Tibial nerve (tissue), 4 donors: ENCODE data around the gene ACLY. TPM values are rescaled to one million over a fixed set of nuclear protein-coding genes. Genes with fewer than 3 reads are reported as not detected.
A peak's percentile ranks its signal among the peaks of the same experiment; 100 is the strongest.

Experiments used
- DNase-seq, 2 donors: peaks; one replicate each; pipeline ENCODE4 v3.0.0-alpha.2; 2019; ENCODE audit warnings: low spot score in 2 of 2
- H3K27ac ChIP-seq, 4 donors: fragments of 200-600 bp; sonication (generic) in 3 of 4; one replicate each; pipeline ENCODE4 v1.5.1; 2017 to 2019; ENCODE audit warnings: mild to moderate bottlenecking in 1 of 4
- H3K27me3 ChIP-seq, 2 donors: fragments of 200-600 bp; sonication (generic) in 1 of 2; one replicate each; pipeline versions ENCODE4 v1.5.1 to v1.6.0; 2017 to 2019
- H3K36me3 ChIP-seq, 3 donors: fragments of 200-600 bp; sonication (generic); one replicate each; pipeline ENCODE4 v1.5.1; 2018 to 2019
- H3K4me1 ChIP-seq, 4 donors: fragments of 200-600 bp; sonication (generic) in 3 of 4; one replicate each; pipeline ENCODE4 v1.5.1; 2017 to 2019
- H3K4me3 ChIP-seq, 4 donors: fragments of 200-600 bp; sonication (generic) in 3 of 4; one replicate each; pipeline ENCODE4 v1.5.1; 2017 to 2019; ENCODE audit warnings: mild to moderate bottlenecking in 1 of 4, moderate library complexity in 1 of 4
- H3K9me3 ChIP-seq, 4 donors: fragments of 200-600 bp; sonication (generic) in 3 of 4; one replicate each; pipeline ENCODE4 v1.5.1; 2017 to 2019
- EP300 ChIP-seq, 2 donors: sonication (generic); formaldehyde crosslinking; IDR thresholded peaks; one replicate each; pipeline ENCODE4 v1.6.1; 2017; ENCODE audit warnings: antibody characterized with exemption in 2 of 2, mild to moderate bottlenecking in 1 of 2
- POLR2A ChIP-seq, 2 donors: fragments of 450-650 bp; IDR thresholded peaks; one replicate each; pipeline ENCODE4 v1.6.1; 2017; ENCODE audit warnings: antibody characterized with exemption in 2 of 2, mild to moderate bottlenecking in 2 of 2, moderate library complexity in 2 of 2
- WGBS, 2 donors: methylation state at CpG; one replicate each; pipeline ENCODE4 v1.1.5; 2018; 5-methylcytosine and 5-hydroxymethylcytosine counted together
- total RNA-seq, 4 donors: library from RNA; depleted of rRNA; stranded (reverse); fragments of >200 nt; gene quantifications; one replicate each; pipeline ENCODE4 v1.1.0, GENCODE V29; 2016
- TF ChIP-seq, protein P1 (sequence below), 5 experiments: fragments of 200-600 bp in 3 of 5; fragments of 450-650 bp in 2 of 5; sonication (generic) in 3 of 5; IDR thresholded peaks; one replicate each; pipeline ENCODE4 v1.5.1; 2016 to 2019; ENCODE audit warnings: antibody characterized with exemption in 5 of 5, mild to moderate bottlenecking in 3 of 5, moderate library complexity in 2 of 5

The ACLY gene
- 100 to 1,000 TPM in 1 of 4 donors, 10 to 100 TPM in 3; 62.8 to 102 (median 72.6) TPM for total RNA-seq

DNA sequence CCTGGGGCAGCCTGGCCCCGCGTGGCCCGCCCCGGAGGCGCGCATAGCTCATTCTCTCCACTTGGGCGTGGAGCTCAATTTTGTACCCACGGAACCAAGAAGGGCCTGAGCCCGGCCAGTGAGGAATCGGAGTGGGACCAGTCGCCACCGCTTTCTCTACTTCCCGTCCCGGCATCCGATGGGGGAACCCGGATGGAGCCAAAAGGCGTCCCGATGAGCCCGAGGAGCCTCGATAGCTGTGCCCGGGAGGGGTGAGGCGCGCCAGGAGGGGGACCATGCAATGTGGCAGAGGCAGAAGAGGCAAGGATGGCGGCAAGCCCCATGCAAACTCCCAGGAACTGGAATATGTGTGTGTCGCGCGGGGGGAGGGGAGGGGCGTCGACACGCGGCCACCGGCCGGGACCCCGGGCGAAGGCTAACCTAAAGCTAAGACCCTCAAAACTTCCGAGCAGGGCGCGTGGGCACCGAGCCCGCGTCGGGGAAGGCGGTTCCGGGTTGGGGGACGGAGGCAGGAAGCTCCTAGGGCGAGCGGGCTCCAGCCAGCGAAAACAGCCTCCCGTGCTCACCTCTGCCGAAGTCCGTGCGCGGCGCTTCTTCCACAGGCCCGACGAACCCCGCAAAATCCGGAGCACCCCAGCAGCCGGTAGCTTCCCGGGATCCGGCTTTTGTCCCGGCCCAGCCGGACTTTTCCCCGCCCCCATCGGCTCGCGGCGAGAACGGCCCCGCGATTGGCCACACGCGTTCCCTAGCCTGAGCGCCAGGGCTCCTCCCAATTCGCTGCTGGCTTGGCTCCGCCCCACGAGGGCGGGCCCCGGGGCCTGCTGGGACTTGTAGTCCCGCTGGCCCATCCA, at the start of gene ACLY:
TSS of gene ACLY (minus strand) at position 638 of the 851 bp plus-strand sequence. CDS start 5,078 bp downstream, outside the sequence.
- H3K27ac ChIP-seq, result peak within 1 kb of the TSS; percentile 65 to 91 (median 91)
- peak within 1 kb of the TSS; percentile 64 to 96 (median 75) for H3K4me3 ChIP-seq
- no peaks in the 10 kb centered on the region for H3K9me3 ChIP-seq
- 1 to 2% methylated on average over 42 to 64 of the region's 80 CpGs for WGBS, 2 donors
- peak; percentile 70 to 79 for TF ChIP-seq EP300 (IDR thresholded peaks at IDR 0.05)
- TF ChIP-seq, protein P1, sequence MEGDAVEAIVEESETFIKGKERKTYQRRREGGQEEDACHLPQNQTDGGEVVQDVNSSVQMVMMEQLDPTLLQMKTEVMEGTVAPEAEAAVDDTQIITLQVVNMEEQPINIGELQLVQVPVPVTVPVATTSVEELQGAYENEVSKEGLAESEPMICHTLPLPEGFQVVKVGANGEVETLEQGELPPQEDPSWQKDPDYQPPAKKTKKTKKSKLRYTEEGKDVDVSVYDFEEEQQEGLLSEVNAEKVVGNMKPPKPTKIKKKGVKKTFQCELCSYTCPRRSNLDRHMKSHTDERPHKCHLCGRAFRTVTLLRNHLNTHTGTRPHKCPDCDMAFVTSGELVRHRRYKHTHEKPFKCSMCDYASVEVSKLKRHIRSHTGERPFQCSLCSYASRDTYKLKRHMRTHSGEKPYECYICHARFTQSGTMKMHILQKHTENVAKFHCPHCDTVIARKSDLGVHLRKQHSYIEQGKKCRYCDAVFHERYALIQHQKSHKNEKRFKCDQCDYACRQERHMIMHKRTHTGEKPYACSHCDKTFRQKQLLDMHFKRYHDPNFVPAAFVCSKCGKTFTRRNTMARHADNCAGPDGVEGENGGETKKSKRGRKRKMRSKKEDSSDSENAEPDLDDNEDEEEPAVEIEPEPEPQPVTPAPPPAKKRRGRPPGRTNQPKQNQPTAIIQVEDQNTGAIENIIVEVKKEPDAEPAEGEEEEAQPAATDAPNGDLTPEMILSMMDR (IDR thresholded peaks at IDR 0.05), result peak in 1 of 5 experiments; percentile 33
- peak; percentile 70 to 93 for TF ChIP-seq POLR2A (IDR thresholded peaks at IDR 0.05)
- H3K36me3 ChIP-seq, result peaks cover 0 to 3% (median 0%) of the 10 kb centered on the region in 3 donors
- no peaks in the 10 kb centered on the region for H3K27me3 ChIP-seq
- peak; percentile 93 to 94 for DNase-seq
- H3K4me1 ChIP-seq, result peaks cover 0 to 54% (median 31%) of the 10 kb centered on the region in 4 donors

DNA sequence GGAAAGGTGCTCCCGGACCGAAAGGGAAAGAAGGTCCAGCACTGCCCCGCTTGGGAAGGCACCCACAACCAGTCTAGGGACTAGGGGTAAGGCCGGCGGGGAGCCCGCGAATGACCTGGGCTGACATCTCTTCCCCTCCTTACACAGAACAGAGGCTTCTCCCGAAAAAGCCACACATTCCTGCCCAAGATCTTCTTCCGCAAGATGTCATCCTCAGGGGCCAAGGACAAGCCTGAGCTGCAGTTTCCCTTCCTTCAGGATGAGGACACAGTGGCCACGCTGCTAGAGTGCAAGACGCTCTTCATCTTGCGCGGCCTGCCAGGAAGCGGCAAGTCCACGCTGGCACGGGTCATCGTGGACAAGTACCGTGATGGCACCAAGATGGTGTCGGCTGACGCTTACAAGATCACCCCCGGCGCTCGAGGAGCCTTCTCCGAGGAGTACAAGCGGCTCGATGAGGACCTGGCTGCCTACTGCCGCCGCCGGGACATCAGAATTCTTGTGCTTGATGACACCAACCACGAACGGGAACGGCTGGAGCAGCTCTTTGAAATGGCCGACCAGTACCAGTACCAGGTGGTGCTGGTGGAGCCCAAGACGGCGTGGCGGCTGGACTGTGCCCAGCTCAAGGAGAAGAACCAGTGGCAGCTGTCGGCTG, 49.3 kb upstream of the ACLY start:
- Histone ChIP-seq H3K27me3 (no peaks in the 10 kb centered on the region), H3K4me1 (peaks cover 0 to 75% (median 39%) of the 10 kb centered on the region in 4 donors), H3K4me3 (peak overlapping the region; percentile 76 to 99 (median 90)), H3K36me3 (peaks cover 0 to 49% (median 4%) of the 10 kb centered on the region in 3 donors), H3K9me3 (no peaks in the 10 kb centered on the region), H3K27ac (peak overlapping the region; percentile 87 to 97 (median 92))
- WGBS, 2 donors, result 52 to 62% methylated on average over 32 to 36 of the region's 37 CpGs
- DNase-seq, result no peak
- TF ChIP-seq EP300 (IDR thresholded peaks at IDR 0.05), result no peak
- TF ChIP-seq POLR2A (IDR thresholded peaks at IDR 0.05), result no peak
- TF ChIP-seq, protein P1 (IDR thresholded peaks at IDR 0.05), result no peak

DNA sequence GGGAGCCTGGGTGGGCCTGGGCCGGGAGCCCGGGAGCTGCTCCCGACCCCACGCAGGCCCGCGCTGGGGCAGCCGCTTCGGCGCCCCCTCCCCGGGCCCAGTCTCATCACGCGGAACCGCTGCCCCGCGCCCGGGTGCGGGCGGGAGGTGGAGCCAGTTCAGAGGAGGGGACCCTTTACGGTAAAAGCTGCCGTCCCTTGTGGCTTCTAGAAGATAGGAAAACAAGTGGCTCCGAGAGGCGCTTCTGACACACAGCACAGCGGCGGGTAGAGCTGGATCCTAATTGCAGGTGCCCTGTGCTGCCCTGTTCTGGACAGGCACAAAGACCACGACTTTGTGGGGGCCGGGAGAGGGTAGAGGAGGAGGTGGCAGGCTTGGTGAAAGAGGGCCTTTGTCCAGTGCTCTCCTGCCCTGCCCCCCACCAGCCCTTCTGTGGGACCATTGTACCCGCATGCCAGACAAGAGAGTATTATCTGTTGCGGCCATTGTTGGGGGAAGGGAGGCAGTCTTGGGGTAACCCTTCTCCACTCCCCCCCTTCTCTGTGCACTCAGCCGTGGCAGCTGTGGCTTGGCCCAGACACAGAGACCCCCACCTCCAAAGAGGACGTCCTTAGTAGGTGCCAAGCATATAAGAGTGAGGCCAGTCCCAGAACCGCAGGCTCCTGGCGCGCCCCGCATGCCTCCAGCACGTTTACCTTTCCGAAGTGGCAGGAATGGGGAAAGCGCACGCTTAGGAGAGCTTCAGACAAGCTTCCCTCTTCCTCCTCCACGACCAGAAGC, 48.6 kb upstream of the ACLY start:
- peaks cover 0 to 74% (median 34%) of the 10 kb centered on the region in 4 donors for H3K4me1 ChIP-seq

DNA sequence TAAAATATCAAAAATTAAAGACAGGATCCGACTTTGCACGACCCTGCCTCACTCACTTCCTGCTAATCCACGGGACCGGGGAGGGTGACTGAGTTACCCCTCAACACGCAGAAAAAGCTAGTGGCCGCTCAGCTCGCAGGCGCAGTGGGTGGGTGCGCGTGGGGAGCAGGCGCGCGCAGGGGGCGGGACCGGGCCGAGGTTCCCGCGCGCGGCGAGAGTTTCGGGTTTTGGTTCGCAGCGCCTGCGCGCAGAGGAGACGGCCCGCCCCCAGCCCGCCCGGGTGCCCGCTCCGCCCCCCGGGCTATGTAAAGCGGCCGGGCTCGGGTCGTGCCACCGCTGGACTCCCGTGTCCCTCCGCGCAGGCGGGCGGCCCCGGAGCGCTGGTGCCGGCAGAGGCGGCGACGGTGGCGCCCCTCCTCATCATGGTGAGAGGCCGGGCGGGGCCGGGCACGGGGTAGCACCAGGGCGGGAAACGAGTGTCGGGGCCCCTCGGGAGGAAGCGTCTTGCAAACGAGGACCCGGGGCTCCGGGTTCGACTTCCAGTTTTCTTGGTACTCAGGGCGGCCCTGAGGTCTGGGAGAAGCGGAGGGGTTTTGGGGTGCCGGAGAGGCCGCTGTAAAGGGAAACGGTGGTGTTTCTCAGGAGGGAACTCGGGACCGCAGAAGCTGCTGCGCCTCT, 47.9 kb upstream of the ACLY start, which contains the start of gene CNP:
TSS of gene CNP (plus strand) at position 333 of the 678 bp plus-strand sequence. CDS start at position 423, 90 bp downstream.
- Histone ChIP-seq H3K36me3 (peaks cover 0 to 35% (median 0%) of the 10 kb centered on the region in 3 donors), H3K27me3 (no peaks in the 10 kb centered on the region), H3K4me1 (peaks cover 0 to 67% (median 27%) of the 10 kb centered on the region in 4 donors), H3K4me3 (peak within 1 kb of the TSS; percentile 76 to 99 (median 90)), H3K9me3 (no peaks in the 10 kb centered on the region), H3K27ac (peak within 1 kb of the TSS; percentile 87 to 97 (median 92))
- TF ChIP-seq POLR2A (IDR thresholded peaks at IDR 0.05), result peak; percentile 20 to 83
- TF ChIP-seq EP300 (IDR thresholded peaks at IDR 0.05), result peak in 1 of 2 donors; percentile 92
- TF ChIP-seq, protein P1 (IDR thresholded peaks at IDR 0.05), result peak in 2 of 5 experiments; percentile 7 to 23
- peak; percentile 83 to 85 for DNase-seq
- WGBS, 2 donors, result 0 to 1% methylated on average over 31 to 44 of the region's 71 CpGs

More for the DNA sequence above, 48.6 kb upstream of the ACLY start:
- DNase-seq, result peak; percentile 21 to 63
- 13 to 22% methylated on average over 32 to 39 of the region's 39 CpGs for WGBS, 2 donors
- peaks cover 0 to 42% (median 4%) of the 10 kb centered on the region in 3 donors for H3K36me3 ChIP-seq
- H3K4me3 ChIP-seq, result peak overlapping the region; percentile 76 to 99 (median 90)
- H3K27ac ChIP-seq, result peak overlapping the region; percentile 87 to 97 (median 92)
- H3K9me3 ChIP-seq, result no peaks in the 10 kb centered on the region
- no peaks in the 10 kb centered on the region for H3K27me3 ChIP-seq
- TF ChIP-seq EP300 (IDR thresholded peaks at IDR 0.05) (peak in 1 of 2 donors; percentile 81), POLR2A (IDR thresholded peaks at IDR 0.05) (peak in 1 of 2 donors; percentile 5)
- TF ChIP-seq, protein P1 (IDR thresholded peaks at IDR 0.05), result no peak
